Ovary (tissue), 10 donors: ENCODE data around the gene CLK3. TPM values are rescaled to one million over a fixed set of nuclear protein-coding genes. Genes with fewer than 3 reads are reported as not detected.

Source experiments
- DNase-seq, 5 donors: peaks; one replicate each; pipeline ENCODE4 v3.0.0-alpha.2; 2019 to 2020
- H3K27ac ChIP-seq, 2 donors: fragments of 200-600 bp; one replicate each; pipeline versions ENCODE4 v1.5.1 to v1.8.0; 2019 to 2022
- H3K27me3 ChIP-seq: fragments of 200-600 bp; one replicate; pipeline ENCODE4 v1.8.0; 2022
- H3K36me3 ChIP-seq: fragments of 200-600 bp; sonication (generic); one replicate; pipeline ENCODE4 v1.5.1; 2019
- H3K4me1 ChIP-seq: one replicate; pipeline ENCODE4 v1.8.1; 2013; ENCODE audit warnings: mild to moderate bottlenecking, moderate library complexity; ENCODE audit not compliant: insufficient read depth
- H3K4me3 ChIP-seq: fragments of 200-600 bp; sonication (generic); one replicate; pipeline ENCODE4 v1.5.1; 2017
- H3K9me3 ChIP-seq, 2 donors: fragments of 200-600 bp in 1 of 2; sonication (generic) in 1 of 2; one replicate each; pipeline versions ENCODE4 v1.5.1 to v1.8.1; 2013 to 2019; ENCODE audit warnings: mild to moderate bottlenecking in 1 of 2, moderate library complexity in 1 of 2
- EP300 ChIP-seq: sonication (generic); formaldehyde crosslinking; IDR thresholded peaks from one replicate; pipeline ENCODE4 v1.6.1; 2017; ENCODE audit warnings: antibody characterized with exemption
- POLR2A ChIP-seq: fragments of 450-650 bp; IDR thresholded peaks from one replicate; pipeline ENCODE4 v1.6.1; 2017; ENCODE audit warnings: antibody characterized with exemption, mild to moderate bottlenecking, moderate library complexity
- WGBS, 3 donors: extraction: QIAGEN DNeasy Blood & Tissue Kit in 1 of 3; methylation state at CpG; one replicate each; pipeline versions ENCODE4 v1.1.5 to v1.1.7; 2013 to 2017; 5-methylcytosine and 5-hydroxymethylcytosine counted together
- intact Hi-C, 4 donors: fragments of 100-400 bp; cut with DNase I; formaldehyde crosslinking; loops; one replicate each; pipeline versions ENCODE4 v1.11.0 to v1.15.1; 2022 to 2023
- long read RNA-seq, 3 donors: library from polyadenylated mRNA in 2 of 3; unstranded in 2 of 3; transcript quantifications; one replicate each; pipeline ENCODE4 v2.0.0 and lab custom pipeline, GENCODE V29; 2021 to 2026
- polyA plus RNA-seq, 2 donors: library from polyadenylated mRNA; stranded (reverse); fragments of 200-250 nt in 1 of 2; fragments of 350-450 nt in 1 of 2; fragmentation: Illumina TruSeq in 1 of 2; extraction: RNeasy Lipid Tissue Mini Kit (QIAGEN cat#74804) in 1 of 2; gene quantifications; one replicate each; pipeline ENCODE4 v1.2.3, GENCODE V29; 2013 to 2014
- total RNA-seq, 7 donors: library from RNA; depleted of rRNA in 2 of 7; stranded (reverse); fragments of >200 nt in 2 of 7; fragmentation: NEBNext Ultra II Directional in 3 of 7; extraction: Animal tissue kit (Norgen Biotek cat#: 25700) in 3 of 7; gene quantifications; one replicate each; pipeline versions ENCODE4 v1.1.0 to v1.2.4, GENCODE V29; 2016 to 2023
- TF ChIP-seq, protein P1 (sequence below), 3 donors: fragments of 450-650 bp in 2 of 3; fragments of 200-600 bp in 1 of 3; IDR thresholded peaks; one replicate each; pipeline versions ENCODE4 v1.5.1 to v1.8.0; 2016 to 2022; ENCODE audit warnings: antibody characterized with exemption in 3 of 3, mild to moderate bottlenecking in 1 of 3
- donor health status: DM: no; HTN: no; CAD: no; lungs with moderate emphysema.
- donor health status: DM: no; HTN: no; CAD: no.
- donor health status: Bipolar disorder and iron deficiency.
- donor health status: DM: yes; HTN: yes; CAD: no.
- donor health status: DM: no; HTN: no; CAD: no.
- donor health status: DM: yes; HTN: yes; CAD: no.

Gene CLK3
- total RNA-seq, result 100 to 1,000 TPM in 1 of 7 donors, 10 to 100 TPM in 6; 56.8 to 110 (median 67.2) TPM
- polyA plus RNA-seq, result 10 to 100 TPM; 53.2 to 73.4 TPM
- long read RNA-seq, donor 1, transcript CLK3-202 (13 exons, 2,621 nt), result major isoform, 222 of 342 reads
- long read RNA-seq, donor 1, partial matches to known transcripts, result 58 of 342 reads
- long read RNA-seq, donor 1, other reads (novel, unspliced or antisense), result 53 of 342 reads
- long read RNA-seq, donor 2, transcript CLK3-202 (13 exons, 2,621 nt), result major isoform, 9 of 16 reads
- long read RNA-seq, donor 2, partial matches to known transcripts, result 0 of 16 reads
- long read RNA-seq, donor 2, other reads (novel, unspliced or antisense), result 0 of 16 reads
- long read RNA-seq, donor 3, transcript CLK3-202 (13 exons, 2,621 nt), result major isoform, 38 of 84 reads
- long read RNA-seq, donor 3, partial matches to known transcripts, result 15 of 84 reads
- long read RNA-seq, donor 3, other reads (novel, unspliced or antisense), result 26 of 84 reads

DNA sequence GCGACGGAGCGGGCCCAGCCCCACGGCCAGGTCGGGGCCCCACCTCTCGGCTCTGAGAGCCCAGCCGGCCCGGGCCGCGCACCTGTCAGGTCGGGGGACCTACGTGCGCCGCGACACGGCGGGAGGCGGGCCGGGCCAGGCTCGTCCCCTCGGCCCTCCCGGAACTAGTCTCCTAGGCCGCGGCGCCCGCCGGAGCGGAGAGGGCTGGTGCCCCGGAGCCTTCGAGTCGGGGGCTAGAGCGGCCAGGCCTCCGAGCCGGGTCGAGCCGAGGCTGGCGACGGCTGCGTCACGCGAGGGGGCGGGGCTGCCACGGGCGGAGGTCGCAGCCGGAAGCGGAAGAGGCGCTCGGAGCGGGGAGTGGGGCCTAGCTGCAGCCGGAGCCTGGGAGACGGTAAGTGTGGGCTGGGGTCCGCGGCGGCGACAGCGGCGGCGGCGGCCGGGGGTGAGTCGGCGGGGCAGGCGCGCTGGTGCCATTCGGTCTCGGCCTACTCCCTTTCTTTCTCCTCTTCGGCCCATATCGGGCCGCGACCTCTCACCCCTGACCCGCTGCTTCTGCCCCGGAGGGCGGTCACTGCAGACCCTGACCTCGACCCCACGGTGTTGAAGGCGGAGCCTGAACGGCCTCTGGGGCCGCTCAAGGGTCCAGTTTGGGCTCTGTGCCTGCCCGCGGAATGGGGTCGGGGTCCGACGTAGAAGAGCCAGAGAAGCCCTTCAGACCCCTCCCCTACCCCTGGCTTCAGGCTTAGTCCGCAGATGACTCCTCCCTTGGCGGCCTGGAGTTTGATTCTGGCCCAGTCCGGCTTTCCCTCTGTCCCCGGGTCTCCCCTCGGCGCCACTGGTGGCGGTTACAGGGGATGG, at the start of gene CLK3:
TSS of gene CLK3 (plus strand) at position 329 of the 858 bp plus-strand sequence. CDS start 3,361 bp downstream, outside the sequence.
- peak within 1 kb of the TSS; percentile 91 for H3K4me3 ChIP-seq
- no peaks in the 10 kb centered on the region for H3K27me3 ChIP-seq
- WGBS, 3 donors, result 0% methylated on average over 22 to 91 of the region's 91 CpGs
- intact Hi-C loops, result loop anchor here in 3 of 4 donors (2.0 to 5.0 kb wide), 3 partner anchors 73 to 158 kb away; partner anchors contain the start of gene ARID3B (in 3 of the 3)
- DNase-seq, result peak; percentile 96 to 98 (median 97)
- no peaks in the 10 kb centered on the region for H3K36me3 ChIP-seq
- TF ChIP-seq, protein P1, sequence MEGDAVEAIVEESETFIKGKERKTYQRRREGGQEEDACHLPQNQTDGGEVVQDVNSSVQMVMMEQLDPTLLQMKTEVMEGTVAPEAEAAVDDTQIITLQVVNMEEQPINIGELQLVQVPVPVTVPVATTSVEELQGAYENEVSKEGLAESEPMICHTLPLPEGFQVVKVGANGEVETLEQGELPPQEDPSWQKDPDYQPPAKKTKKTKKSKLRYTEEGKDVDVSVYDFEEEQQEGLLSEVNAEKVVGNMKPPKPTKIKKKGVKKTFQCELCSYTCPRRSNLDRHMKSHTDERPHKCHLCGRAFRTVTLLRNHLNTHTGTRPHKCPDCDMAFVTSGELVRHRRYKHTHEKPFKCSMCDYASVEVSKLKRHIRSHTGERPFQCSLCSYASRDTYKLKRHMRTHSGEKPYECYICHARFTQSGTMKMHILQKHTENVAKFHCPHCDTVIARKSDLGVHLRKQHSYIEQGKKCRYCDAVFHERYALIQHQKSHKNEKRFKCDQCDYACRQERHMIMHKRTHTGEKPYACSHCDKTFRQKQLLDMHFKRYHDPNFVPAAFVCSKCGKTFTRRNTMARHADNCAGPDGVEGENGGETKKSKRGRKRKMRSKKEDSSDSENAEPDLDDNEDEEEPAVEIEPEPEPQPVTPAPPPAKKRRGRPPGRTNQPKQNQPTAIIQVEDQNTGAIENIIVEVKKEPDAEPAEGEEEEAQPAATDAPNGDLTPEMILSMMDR (IDR thresholded peaks at IDR 0.05), result no peak
- peak; percentile 71 for TF ChIP-seq POLR2A
- no peaks in the 10 kb centered on the region for H3K9me3 ChIP-seq
- H3K4me1 ChIP-seq, result peaks cover 6% of the 10 kb centered on the region
- H3K27ac ChIP-seq, result peak within 1 kb of the TSS; percentile 90 to 91

DNA sequence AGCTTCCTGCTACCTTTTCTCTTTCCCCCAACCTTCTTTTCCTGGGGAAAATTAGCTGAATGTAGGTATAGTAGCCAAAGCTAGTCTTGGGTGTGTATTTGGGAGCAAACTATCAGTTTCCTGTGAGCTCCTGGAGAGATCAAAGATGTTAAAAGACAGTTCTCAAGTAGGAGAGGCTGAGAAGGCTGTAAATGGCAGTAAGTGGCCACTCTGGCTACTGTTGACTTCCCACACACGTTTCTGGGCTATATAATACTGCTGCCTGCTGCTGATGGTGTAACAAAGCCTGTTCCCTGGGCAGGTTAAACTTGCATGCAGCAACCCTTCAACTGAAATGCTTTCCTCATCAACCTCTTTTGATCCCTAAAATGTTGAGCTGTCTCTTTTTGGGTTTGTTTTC, 47.0 kb upstream of the CLK3 start:
- Histone ChIP-seq H3K4me1 (no peaks in the 10 kb centered on the region), H3K36me3 (no peaks in the 10 kb centered on the region), H3K27ac (no peak overlapping the region), H3K27me3 (no peaks in the 10 kb centered on the region), H3K9me3 (no peaks in the 10 kb centered on the region), H3K4me3 (no peak overlapping the region)
- 42 to 59% (median 56%) methylated on average over 1 of the region's 1 CpG for WGBS, 3 donors
- TF ChIP-seq EP300, result no peak
- no peak for TF ChIP-seq POLR2A
- TF ChIP-seq, protein P1 (IDR thresholded peaks at IDR 0.05), result no peak
- DNase-seq, result no peak
- intact Hi-C loops, result no loop called here

DNA sequence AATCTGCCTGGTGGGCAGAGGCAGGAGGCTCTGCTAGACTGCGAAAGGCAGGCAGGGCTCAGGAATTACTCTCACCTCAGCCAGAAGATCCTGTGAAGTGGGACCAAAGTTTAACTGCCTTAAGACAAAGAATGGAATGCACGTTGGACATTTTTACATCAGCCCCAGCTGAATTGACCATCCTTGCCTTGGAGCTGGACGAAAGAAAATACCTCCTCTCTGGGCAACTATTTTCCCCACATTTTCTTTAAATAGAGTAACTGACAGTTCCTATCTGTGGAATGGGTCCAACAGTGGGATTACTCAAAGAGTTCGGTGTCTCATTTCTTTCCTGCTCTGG, 45.9 kb upstream of the CLK3 start:
- intact Hi-C loops, result no loop called here
- Histone ChIP-seq H3K27ac (no peak overlapping the region), H3K27me3 (no peaks in the 10 kb centered on the region)

DNA sequence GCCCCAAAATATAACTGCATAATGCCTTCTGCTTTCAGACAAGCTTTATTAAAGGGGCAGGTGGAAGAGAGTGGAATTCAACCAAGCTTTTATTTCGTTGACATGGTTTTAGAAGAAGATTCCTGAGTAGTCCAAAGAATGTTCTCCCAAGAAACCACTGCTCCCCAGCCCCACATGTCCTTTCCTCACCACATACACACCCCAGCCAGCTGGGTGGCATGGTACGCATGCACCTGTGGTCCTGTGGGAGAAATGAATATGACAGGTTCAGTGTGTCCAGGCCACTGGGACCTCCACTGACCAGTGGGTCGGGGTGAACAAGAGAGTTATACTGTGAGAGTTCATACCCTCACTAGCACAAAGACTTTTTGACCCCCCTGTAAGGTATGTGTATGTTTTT, 44.4 kb upstream of the CLK3 start:
- TF ChIP-seq EP300, result no peak
- no peak for TF ChIP-seq POLR2A
- TF ChIP-seq, protein P1 (IDR thresholded peaks at IDR 0.05), result no peak
- DNase-seq, result no peak
- intact Hi-C loops, result no loop called here
- no peak overlapping the region for H3K27ac ChIP-seq
- no peak overlapping the region for H3K4me3 ChIP-seq
- H3K9me3 ChIP-seq, result no peaks in the 10 kb centered on the region
- no peaks in the 10 kb centered on the region for H3K27me3 ChIP-seq
- H3K4me1 ChIP-seq, result no peaks in the 10 kb centered on the region
- 89 to 94% (median 90%) methylated on average over 3 of the region's 3 CpGs for WGBS, 3 donors
- H3K36me3 ChIP-seq, result no peaks in the 10 kb centered on the region

More for the DNA sequence above, 45.9 kb upstream of the CLK3 start:
- no peak for DNase-seq
- no peak overlapping the region for H3K4me3 ChIP-seq
- no peaks in the 10 kb centered on the region for H3K4me1 ChIP-seq
- TF ChIP-seq, protein P1 (IDR thresholded peaks at IDR 0.05), result no peak
- no peak for TF ChIP-seq POLR2A
- no peak for TF ChIP-seq EP300
- WGBS, 3 donors, result 75 to 77% (median 77%) methylated on average over 4 of the region's 4 CpGs
- H3K9me3 ChIP-seq, result no peaks in the 10 kb centered on the region
- no peaks in the 10 kb centered on the region for H3K36me3 ChIP-seq
